ENCODE results near the gene CFAP45. TPM values are rescaled to one million over a fixed set of nuclear protein-coding genes. Genes with fewer than 3 reads are reported as not detected.

Gene CFAP45
- polyA plus RNA-seq, 3 donors from 2014 or later: 0.36 TPM; not detected in 2

GRCh38 chr1:159941141-159941540 is 41.2 kb upstream of the CFAP45 start:
- no peak overlapping the region for H3K4me3 Mint-ChIP-seq
- no peaks in the 10 kb centered on the region for H3K36me3 Mint-ChIP-seq
- no peak overlapping the region for H3K27ac Mint-ChIP-seq
- DNase-seq: no peak
- no peaks in the 10 kb centered on the region for H3K9me3 Mint-ChIP-seq
- H3K4me1 Mint-ChIP-seq: peaks cover 11 to 13% of the 10 kb centered on the region in 2 donors
- H3K27me3 Mint-ChIP-seq (ENCODE audit: low read depth in 3 of 3): peaks cover 11 to 25% (median 16%) of the 10 kb centered on the region in 3 donors

GRCh38 chr1:159940006-159940620 is 40.1 kb upstream of the CFAP45 start:
- H3K27me3 Mint-ChIP-seq (ENCODE audit: low read depth in 3 of 3): peaks cover 8 to 23% (median 16%) of the 10 kb centered on the region in 3 donors
- no peak overlapping the region for H3K27ac Mint-ChIP-seq
- peaks cover 6 to 9% of the 10 kb centered on the region in 2 donors for H3K4me1 Mint-ChIP-seq
- no peaks in the 10 kb centered on the region for H3K36me3 Mint-ChIP-seq
- DNase-seq: no peak
- H3K4me3 Mint-ChIP-seq: no peak overlapping the region
- no peaks in the 10 kb centered on the region for H3K9me3 Mint-ChIP-seq

GRCh38 chr1:159939678-159940002 is 39.7 kb upstream of the CFAP45 start:
- DNase-seq: no peak
- H3K9me3 Mint-ChIP-seq: no peaks in the 10 kb centered on the region
- H3K4me1 Mint-ChIP-seq: peaks cover 1 to 5% of the 10 kb centered on the region in 2 donors
- no peak overlapping the region for H3K4me3 Mint-ChIP-seq
- no peak overlapping the region for H3K27ac Mint-ChIP-seq
- H3K36me3 Mint-ChIP-seq: no peaks in the 10 kb centered on the region
- peaks cover 9 to 19% (median 14%) of the 10 kb centered on the region in 3 donors for H3K27me3 Mint-ChIP-seq (ENCODE audit: low read depth in 3 of 3)

- no peak for DNase-seq
- H3K4me3 Mint-ChIP-seq: no peak overlapping the region
- H3K27me3 Mint-ChIP-seq (ENCODE audit: low read depth in 3 of 3): peaks cover 6 to 14% (median 10%) of the 10 kb centered on the region in 3 donors
- H3K36me3 Mint-ChIP-seq: no peaks in the 10 kb centered on the region
- peaks cover 0 to 4% of the 10 kb centered on the region in 2 donors for H3K4me1 Mint-ChIP-seq
- peak overlapping the region in 1 of 6 donors; percentile 6 for H3K27ac Mint-ChIP-seq
- no peaks in the 10 kb centered on the region for H3K9me3 Mint-ChIP-seq
These were observed 39.1 kb upstream of the CFAP45 start for GRCh38 chr1:159938905-159939677.

- H3K27me3 Mint-ChIP-seq (ENCODE audit: low read depth in 3 of 3): peaks cover 4 to 14% (median 10%) of the 10 kb centered on the region in 3 donors
- no peak overlapping the region for H3K27ac Mint-ChIP-seq
- no peak overlapping the region for H3K4me3 Mint-ChIP-seq
- no peaks in the 10 kb centered on the region for H3K36me3 Mint-ChIP-seq
- peaks cover 0 to 4% of the 10 kb centered on the region in 2 donors for H3K4me1 Mint-ChIP-seq
- H3K9me3 Mint-ChIP-seq: no peaks in the 10 kb centered on the region
- no peak for DNase-seq
These were observed 38.4 kb upstream of the CFAP45 start for GRCh38 chr1:159938211-159938852.

- Mint-ChIP-seq H3K27ac (no peak overlapping the region), H3K9me3 (no peaks in the 10 kb centered on the region), H3K27me3 (ENCODE audit: low read depth in 3 of 3) (peaks cover 4 to 9% (median 8%) of the 10 kb centered on the region in 3 donors), H3K36me3 (no peaks in the 10 kb centered on the region), H3K4me3 (no peak overlapping the region), H3K4me1 (peaks cover 0 to 4% of the 10 kb centered on the region in 2 donors)
- DNase-seq: no peak
These were observed 37.2 kb upstream of the CFAP45 start for GRCh38 chr1:159937054-159937750.

- no peak overlapping the region for H3K27ac Mint-ChIP-seq
- H3K4me1 Mint-ChIP-seq: peaks cover 0 to 4% of the 10 kb centered on the region in 2 donors
- no peak overlapping the region for H3K4me3 Mint-ChIP-seq
- peaks cover 4 to 9% (median 8%) of the 10 kb centered on the region in 3 donors for H3K27me3 Mint-ChIP-seq (ENCODE audit: low read depth in 3 of 3)
- peak; percentile 69 to 75 (median 74) for DNase-seq
- H3K9me3 Mint-ChIP-seq: no peaks in the 10 kb centered on the region
- no peaks in the 10 kb centered on the region for H3K36me3 Mint-ChIP-seq
These were observed 36.4 kb upstream of the CFAP45 start for GRCh38 chr1:159936273-159936904.

GRCh38 chr1:159935719-159936272 is 35.8 kb upstream of the CFAP45 start:
- DNase-seq: no peak
- Mint-ChIP-seq H3K4me3 (no peak overlapping the region), H3K36me3 (no peaks in the 10 kb centered on the region), H3K27me3 (ENCODE audit: low read depth in 3 of 3) (peaks cover 4 to 9% (median 8%) of the 10 kb centered on the region in 3 donors), H3K4me1 (peaks cover 0 to 4% of the 10 kb centered on the region in 2 donors), H3K9me3 (no peaks in the 10 kb centered on the region), H3K27ac (no peak overlapping the region)

GRCh38 chr1:159935305-159935704 is 35.3 kb upstream of the CFAP45 start:
- H3K4me1 Mint-ChIP-seq: peaks cover 0 to 4% of the 10 kb centered on the region in 2 donors
- H3K4me3 Mint-ChIP-seq: no peak overlapping the region
- H3K27ac Mint-ChIP-seq: peak overlapping the region in 1 of 6 donors; percentile 70
- H3K36me3 Mint-ChIP-seq: no peaks in the 10 kb centered on the region
- H3K9me3 Mint-ChIP-seq: no peaks in the 10 kb centered on the region
- H3K27me3 Mint-ChIP-seq (ENCODE audit: low read depth in 3 of 3): peaks cover 5 to 9% (median 8%) of the 10 kb centered on the region in 3 donors
- no peak for DNase-seq

- H3K4me1 Mint-ChIP-seq: peaks cover 0 to 4% of the 10 kb centered on the region in 2 donors
- H3K27me3 Mint-ChIP-seq (ENCODE audit: low read depth in 3 of 3): peaks cover 5 to 8% (median 6%) of the 10 kb centered on the region in 3 donors
- no peaks in the 10 kb centered on the region for H3K36me3 Mint-ChIP-seq
- DNase-seq: no peak
- H3K27ac Mint-ChIP-seq: peak overlapping the region in 1 of 6 donors; percentile 37
- no peaks in the 10 kb centered on the region for H3K9me3 Mint-ChIP-seq
- H3K4me3 Mint-ChIP-seq: no peak overlapping the region
These were observed 34.4 kb upstream of the CFAP45 start for GRCh38 chr1:159934136-159935039.

- Mint-ChIP-seq H3K27ac (no peak overlapping the region), H3K36me3 (no peaks in the 10 kb centered on the region), H3K4me1 (peaks cover 0 to 6% of the 10 kb centered on the region in 2 donors), H3K4me3 (no peak overlapping the region), H3K27me3 (ENCODE audit: low read depth in 3 of 3) (peaks cover 5 to 6% (median 5%) of the 10 kb centered on the region in 3 donors), H3K9me3 (no peaks in the 10 kb centered on the region)
- DNase-seq: no peak
These were observed 33.4 kb upstream of the CFAP45 start for GRCh38 chr1:159933347-159933746.
